Measurements from ENCODE around the gene CTNNA2.

CTNNA2 gene

DNA sequence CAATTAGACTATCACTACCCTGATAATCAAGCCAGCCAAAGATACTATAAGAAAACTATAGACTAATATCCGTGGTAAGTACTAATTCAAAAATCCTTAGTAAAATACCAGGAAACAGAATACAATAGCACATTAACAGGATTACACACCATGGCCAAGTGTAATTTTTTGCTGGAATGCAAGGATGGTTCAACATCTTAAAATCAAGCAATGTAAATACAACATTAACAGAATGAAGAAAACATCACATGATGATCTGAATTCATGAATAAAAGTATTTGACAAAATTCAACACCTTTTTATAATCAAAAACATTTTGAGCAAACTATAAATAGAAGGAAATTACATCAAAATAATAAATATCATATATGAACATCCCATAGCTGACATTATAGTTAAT, 1142.4 kb downstream of the CTNNA2 start:
- no peak for DNase-seq

DNA sequence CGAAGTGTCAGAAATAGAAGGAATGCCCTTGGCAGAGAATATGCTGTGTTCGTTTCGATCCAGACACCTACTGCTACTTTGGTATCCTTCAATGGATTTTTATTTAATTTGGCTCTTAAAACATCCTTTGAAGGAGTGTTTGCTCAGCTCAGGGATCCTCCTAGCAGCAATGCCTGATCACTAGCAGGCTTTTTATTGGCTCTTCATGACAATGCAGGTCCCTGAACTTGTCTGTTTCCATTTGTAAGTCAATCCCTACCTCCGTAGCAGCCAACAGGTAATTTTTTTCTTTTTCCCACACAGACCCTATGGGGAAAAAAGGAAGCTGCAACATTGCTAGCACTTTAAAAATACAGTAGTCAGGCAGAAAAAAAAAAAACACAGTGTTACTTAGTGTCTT, 1157.9 kb downstream of the CTNNA2 start:
- no peak for DNase-seq

DNA sequence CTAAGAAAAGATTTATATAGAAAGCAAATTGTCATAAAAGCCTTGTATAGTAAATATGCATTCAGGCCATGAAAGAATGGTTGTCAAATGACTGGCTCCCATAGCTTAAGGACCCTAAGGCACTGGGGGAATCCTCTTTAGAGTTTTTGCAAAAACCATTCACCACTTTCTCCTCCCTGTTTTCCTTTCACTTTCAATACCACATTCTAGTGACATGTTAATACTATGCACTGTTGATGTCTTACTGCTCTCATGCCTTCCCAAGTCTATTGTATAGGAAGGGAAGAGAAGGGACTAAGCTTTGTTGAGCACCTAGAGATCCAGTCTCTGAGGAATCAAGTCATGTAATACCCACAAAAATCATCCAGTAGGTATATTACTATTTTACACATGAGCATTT, 1174.7 kb downstream of the CTNNA2 start:
- DNase-seq, result no peak

DNA sequence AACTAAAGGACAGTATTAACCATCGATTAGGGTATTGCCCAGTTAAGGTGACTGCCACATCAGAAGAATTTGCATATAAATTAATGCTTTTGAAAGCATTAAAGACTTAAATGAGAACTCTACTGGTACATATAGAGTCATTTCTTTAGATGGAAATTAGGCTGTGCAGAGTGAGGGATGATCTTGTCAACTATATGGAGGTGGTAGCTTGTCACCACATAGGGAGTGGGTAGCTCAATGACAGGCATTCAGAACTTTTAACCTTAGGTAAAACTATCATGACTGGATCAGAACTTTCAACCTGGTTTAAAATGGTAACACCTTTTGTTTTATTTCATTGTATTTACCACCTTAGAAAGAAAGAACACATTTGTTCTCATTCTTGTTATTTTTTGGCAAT, 1176.3 kb downstream of the CTNNA2 start:
- DNase-seq, result no peak
